ENCODE results near the gene SMPDL3A. TPM values are rescaled to one million over a fixed set of nuclear protein-coding genes. Genes with fewer than 3 reads are reported as not detected.

Gene SMPDL3A
- total and polyA plus RNA-seq, 2 donors (not counting 3 experiments of a cell fraction or from before 2014, with no cell fraction given): 4.1 to 4.2 TPM

DNA sequence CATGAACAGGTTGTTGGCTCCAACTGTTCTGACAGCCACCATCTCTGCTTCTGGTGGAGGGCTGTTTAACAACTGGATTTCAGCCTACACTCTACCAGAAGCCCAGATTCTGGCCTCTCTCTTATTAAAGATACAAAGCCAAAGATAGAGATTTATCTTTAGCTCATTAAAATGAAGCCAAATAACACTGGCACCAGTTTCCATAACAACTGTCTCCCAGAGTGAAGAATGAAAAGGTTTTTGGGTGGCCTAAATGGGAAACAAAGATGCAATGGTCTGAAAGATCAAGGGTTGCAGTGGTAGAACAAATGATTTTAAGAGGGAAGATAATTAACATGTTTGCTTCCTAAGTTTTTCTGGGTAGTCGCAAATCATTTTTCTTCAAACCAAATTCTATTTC lies 3.2 kb upstream of the SMPDL3A start:
- Histone ChIP-seq H3K9me3 (replicated peaks; ENCODE audit: control insufficient read depth, insufficient read depth, low read length) (no peaks in the 10 kb centered on the region), H3K36me3 (ENCODE audit: control insufficient read depth in 2 of 2, extremely low read depth in 1 of 2, insufficient read depth in 2 of 2, low read length in 2 of 2) (no peaks in the 10 kb centered on the region), H4K20me1 (replicated peaks; ENCODE audit: control insufficient read depth, extremely low read depth, insufficient read depth, low read length) (no peaks in the 10 kb centered on the region), H3K4me3 (replicated peaks in 1 of 3; ENCODE audit: insufficient read depth in 1 of 3, low read depth in 1 of 3, low read length in 3 of 3) (no peak overlapping the region), H3K27ac (ENCODE audit: insufficient read depth, low read depth, low read length) (no peak overlapping the region), H2AFZ (ENCODE audit: low read depth, low read length) (no peak overlapping the region), H3K9me1 (replicated peaks; ENCODE audit: control insufficient read depth, extremely low read depth, insufficient read depth, low read length) (no peaks in the 10 kb centered on the region), H3K4me2 (ENCODE audit: insufficient read depth, low read length) (no peak overlapping the region), H3K79me2 (ENCODE audit: control insufficient read depth, insufficient read depth, low read length) (no peaks in the 10 kb centered on the region), H3K4me1 (ENCODE audit: control insufficient read depth, extremely low read depth, insufficient read depth, low read length) (peaks cover 6% of the 10 kb centered on the region), H3K9ac (replicated peaks; ENCODE audit: extremely low read depth, insufficient read depth, low read length) (no peak overlapping the region), H3K27me3 (ENCODE audit: control insufficient read depth in 2 of 2, insufficient read depth in 2 of 2, low read length in 2 of 2) (peaks cover 7 to 23% of the 10 kb centered on the region in 2 experiments)
- dilution Hi-C loops (cut with MboI; ENCODE audit: extremely low pct_ligation_motif_present, low sequenced_read_pairs) (no loop called here), intact Hi-C loops (cut with micrococcal nuclease) (loop anchor here (5.0 to 10.0 kb wide), 2 partner anchors 314 to 391 kb away; partner anchors contain the start of genes HSF2 and SERINC1)
- CTCF ChIA-PET: interaction anchor here (1.4 kb wide), 1 partner anchor 54 kb away, joined by 6 read pairs; no protein-coding TSS in a partner anchor
- POLR2A ChIA-PET: no interaction called here
- no TSS peak for BruUV-seq (replicated peaks)
- TF ChIP-seq GATA2 (IDR thresholded peaks at IDR 0.05; ENCODE audit: insufficient read depth, insufficient read length, low read depth, low read length): no peak
- no peak for TF ChIP-seq MYC (IDR thresholded peaks at IDR 0.05; ENCODE audit: low read depth, low read length)
- TF ChIP-seq, protein P1, sequence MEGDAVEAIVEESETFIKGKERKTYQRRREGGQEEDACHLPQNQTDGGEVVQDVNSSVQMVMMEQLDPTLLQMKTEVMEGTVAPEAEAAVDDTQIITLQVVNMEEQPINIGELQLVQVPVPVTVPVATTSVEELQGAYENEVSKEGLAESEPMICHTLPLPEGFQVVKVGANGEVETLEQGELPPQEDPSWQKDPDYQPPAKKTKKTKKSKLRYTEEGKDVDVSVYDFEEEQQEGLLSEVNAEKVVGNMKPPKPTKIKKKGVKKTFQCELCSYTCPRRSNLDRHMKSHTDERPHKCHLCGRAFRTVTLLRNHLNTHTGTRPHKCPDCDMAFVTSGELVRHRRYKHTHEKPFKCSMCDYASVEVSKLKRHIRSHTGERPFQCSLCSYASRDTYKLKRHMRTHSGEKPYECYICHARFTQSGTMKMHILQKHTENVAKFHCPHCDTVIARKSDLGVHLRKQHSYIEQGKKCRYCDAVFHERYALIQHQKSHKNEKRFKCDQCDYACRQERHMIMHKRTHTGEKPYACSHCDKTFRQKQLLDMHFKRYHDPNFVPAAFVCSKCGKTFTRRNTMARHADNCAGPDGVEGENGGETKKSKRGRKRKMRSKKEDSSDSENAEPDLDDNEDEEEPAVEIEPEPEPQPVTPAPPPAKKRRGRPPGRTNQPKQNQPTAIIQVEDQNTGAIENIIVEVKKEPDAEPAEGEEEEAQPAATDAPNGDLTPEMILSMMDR (IDR thresholded peaks at IDR 0.05; ENCODE audit: extremely low read depth in 1 of 2, insufficient read depth in 1 of 2, low read depth in 1 of 2, low read length in 2 of 2): no peak
- no peak for TF ChIP-seq JUN (IDR thresholded peaks at IDR 0.05; ENCODE audit: borderline replicate concordance, insufficient read depth, insufficient read length, low read depth)
- no peak for TF ChIP-seq EZH2 (IDR thresholded peaks at IDR 0.05; ENCODE audit: borderline replicate concordance, low read depth, low read length, severe bottlenecking)
- no peak for TF ChIP-seq POLR2AphosphoS5 (IDR thresholded peaks at IDR 0.05; ENCODE audit: insufficient read depth, low read depth, low read length)
- TF ChIP-seq FOS (IDR thresholded peaks at IDR 0.05; ENCODE audit: borderline replicate concordance, insufficient read depth, low read length): no peak
- TF ChIP-seq POLR2A (IDR thresholded peaks at IDR 0.05; ENCODE audit: low read depth, low read length): no peak
- TF ChIP-seq, protein P2, sequence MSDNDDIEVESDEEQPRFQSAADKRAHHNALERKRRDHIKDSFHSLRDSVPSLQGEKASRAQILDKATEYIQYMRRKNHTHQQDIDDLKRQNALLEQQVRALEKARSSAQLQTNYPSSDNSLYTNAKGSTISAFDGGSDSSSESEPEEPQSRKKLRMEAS (IDR thresholded peaks at IDR 0.05; ENCODE audit: insufficient read depth, insufficient read length): no peak
- FAIRE-seq (no peak), DNase-seq (ENCODE audit: low read depth, low spot score) (no peak)

Measured in endothelial cell of umbilical vein (primary cell).